ENCODE measurements around the gene AMBRA1.

The AMBRA1 gene

DNA sequence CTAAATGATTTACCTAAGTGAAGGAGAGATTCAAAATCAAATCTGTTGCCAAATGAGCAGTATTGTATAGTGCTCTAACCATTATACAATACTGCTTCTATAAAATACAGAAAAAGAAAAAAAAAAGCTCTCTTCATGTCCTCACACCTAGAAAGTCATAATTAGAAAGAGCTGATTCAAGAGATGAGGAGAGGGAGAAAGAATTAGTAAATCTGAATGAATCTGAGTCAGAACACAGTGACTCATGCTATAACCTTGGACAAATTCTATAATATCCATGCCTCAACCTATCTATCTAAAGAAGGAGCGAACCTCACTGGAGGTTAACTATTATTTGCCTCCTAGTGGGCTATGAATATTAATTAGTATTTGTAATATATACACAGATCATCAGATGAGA, 29.4 kb downstream of the AMBRA1 start:
- no peak for DNase-seq

GRCh38 chr11:46562527-46562926, 31.3 kb downstream of the AMBRA1 start:
- DNase-seq = no peak

- peak; percentile 18 to 33 for DNase-seq
Measured at GRCh38 chr11:46560300-46560991, 33.4 kb downstream of the AMBRA1 start.

DNA sequence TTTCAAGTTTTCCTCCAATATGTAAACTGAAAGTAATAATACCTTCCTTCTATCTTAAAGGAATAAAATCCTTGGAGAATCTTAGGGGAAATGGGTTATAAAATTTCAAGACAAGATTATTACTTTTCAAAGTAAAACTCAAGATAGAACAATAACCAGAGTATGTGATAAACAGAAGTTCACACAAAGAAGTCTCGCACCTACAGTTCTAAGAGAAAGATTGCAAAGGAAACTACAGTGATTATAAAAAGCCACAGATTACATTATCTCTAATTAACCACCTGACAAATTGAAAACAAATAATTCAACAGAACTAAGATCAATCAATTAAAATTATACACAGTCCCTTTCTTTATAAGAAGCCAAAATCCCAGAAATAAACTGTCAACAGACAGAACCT, 34.0 kb downstream of the AMBRA1 start:
- no peak for DNase-seq

- no peak for DNase-seq
Measured at GRCh38 chr11:46557684-46558151, 36.1 kb downstream of the AMBRA1 start.

GRCh38 chr11:46555267-46556054, 38.4 kb downstream of the AMBRA1 start:
- DNase-seq = no peak

DNA sequence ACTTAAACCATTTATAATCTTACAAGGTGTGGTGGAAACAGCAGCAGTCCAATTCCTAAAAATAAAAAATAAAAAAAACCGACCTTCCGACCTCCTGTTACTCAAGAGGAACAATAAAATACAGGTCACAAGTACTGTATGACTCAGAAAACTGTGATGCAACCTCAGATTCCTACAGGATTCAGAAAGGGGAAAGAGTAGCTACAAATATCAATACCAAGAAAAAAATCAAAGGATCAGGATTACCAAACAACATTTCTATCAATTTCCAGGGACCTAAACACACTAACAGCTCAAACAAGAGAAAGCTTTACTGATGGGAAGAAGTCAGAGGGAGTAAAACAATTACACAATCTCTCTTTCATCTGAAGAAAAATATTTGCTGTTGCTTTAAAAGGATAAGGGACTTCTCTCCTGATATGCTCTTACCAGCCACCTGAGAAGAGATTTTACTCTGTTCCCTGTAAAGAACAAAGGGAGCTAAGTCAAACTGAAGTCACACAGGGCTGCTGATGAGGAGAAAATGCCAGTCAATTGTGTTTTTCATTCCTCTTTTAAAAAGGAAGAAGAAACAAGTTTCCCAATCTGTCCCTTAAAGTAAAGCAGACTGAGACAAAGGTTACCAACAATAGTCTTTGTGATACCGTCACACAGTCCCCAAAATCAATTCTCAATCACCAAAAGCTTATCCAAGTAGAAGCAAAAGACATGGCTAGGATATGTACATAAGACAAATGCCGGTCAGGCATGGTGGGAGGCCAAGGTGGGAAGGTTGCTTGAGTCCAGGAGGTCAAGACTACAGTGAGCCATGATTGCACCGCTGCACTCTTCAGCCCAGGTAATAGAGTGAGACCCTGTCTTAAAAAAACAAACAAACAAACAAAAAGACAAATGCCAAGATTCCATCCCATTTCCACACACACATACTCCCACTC, 39.3 kb downstream of the AMBRA1 start:
- DNase-seq = peak; percentile 64 to 66

GRCh38 chr11:46553814-46554212, 40.0 kb downstream of the AMBRA1 start:
- peak in 1 of 2 donors; percentile 24 for DNase-seq

DNA sequence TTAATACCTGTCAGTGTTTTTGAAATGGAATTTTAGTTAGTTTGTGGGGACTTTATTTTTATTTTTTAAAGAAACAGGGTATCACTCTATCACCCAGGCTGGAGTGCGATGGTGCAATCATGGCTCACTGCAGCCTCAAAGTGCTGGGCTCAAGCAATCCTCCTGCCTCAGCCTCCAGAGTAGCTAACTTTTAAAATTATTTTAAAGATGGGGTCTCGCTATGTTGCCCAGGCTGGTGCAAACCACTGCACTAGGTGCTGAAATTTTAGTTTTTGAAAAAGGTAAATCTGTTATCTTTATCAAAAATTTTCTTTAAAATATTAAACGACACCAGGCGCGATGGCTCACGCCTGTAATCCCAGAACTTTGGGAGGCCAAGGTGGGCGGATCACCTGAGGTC, 42.6 kb downstream of the AMBRA1 start:
- DNase-seq = no peak

GRCh38 chr11:46547579-46547978, 46.2 kb downstream of the AMBRA1 start:
- no peak for DNase-seq

- no peak for DNase-seq
Measured at GRCh38 chr11:46543564-46543963, 50.3 kb downstream of the AMBRA1 start.

GRCh38 chr11:46541593-46542371, 52.0 kb downstream of the AMBRA1 start:
- no peak for DNase-seq

GRCh38 chr11:46540807-46541206, 53.0 kb downstream of the AMBRA1 start:
- DNase-seq = no peak

GRCh38 chr11:46537537-46538295, 56.1 kb downstream of the AMBRA1 start:
- DNase-seq = peak; percentile 61 to 67

DNA sequence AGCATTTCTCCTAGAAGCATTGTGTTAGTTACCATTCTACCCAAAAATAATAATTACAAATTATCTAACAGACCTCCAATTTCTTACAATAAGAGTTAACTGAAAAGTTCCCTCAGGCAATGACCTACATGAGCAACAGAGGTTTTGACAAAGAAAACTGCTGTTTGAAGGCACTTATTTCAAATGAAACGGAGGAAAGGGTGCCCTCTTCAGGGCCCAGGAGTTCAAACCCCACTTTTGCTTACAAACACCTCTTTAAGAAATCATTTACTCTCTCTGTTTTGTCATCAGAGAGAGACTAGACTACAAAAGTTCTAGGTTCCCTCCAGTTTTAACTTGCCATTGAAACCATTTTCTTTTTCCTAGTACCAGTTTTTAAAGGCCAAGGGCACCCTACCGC, 56.7 kb downstream of the AMBRA1 start:
- DNase-seq = no peak

GRCh38 chr11:46535688-46536087, 58.1 kb downstream of the AMBRA1 start:
- DNase-seq = no peak

DNA sequence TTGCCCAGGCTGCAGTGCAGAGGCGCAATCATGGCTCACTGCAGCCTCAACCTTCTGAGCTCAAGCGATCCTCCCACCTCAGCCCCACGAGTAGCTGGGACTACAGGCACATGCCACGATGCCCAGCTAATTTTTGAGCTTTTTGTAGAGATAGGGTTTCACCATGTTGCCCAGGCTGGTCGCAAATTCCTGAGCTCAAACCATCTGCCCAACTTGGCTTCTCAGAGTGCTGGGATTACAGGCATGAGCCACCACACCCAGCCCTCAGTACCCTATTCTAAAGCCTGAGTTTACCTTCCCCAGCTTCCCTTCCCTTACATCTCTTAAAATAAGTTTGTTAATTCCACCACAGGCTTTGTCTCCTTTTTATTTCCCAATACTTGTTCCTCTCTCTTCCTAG, 59.1 kb downstream of the AMBRA1 start:
- peak in 1 of 2 donors; percentile 48 for DNase-seq

GRCh38 chr11:46533396-46534100, 60.3 kb downstream of the AMBRA1 start:
- no peak for DNase-seq

DNA sequence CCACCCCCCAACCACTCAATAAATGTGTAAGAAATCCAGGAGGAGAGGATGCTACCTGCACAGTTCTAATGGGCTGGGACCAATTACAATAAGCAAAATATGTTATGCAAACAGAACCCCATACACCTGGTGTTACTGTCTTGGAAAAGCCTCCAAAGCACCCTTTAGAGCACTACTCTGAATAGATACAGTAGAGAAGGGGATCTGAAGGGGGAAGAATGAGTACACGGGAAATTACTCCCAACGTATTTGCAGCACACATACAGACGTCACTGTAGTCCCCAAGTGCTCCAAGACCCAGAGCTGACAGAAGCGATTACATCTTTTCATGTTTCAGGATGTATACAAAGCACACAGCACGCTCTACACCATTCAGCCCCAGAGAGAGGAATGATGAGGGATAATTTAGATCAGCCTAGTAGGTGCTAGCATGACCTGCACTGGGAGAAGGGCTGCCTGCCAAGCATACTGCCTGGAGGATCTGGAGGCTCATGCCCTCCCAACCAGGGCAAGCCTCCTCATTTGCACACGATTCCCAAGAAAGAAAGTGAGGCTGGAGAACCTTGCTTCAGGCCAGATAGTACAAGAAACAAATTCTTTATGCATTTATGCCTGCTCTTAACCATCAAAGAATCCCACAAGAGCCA, 63.8 kb downstream of the AMBRA1 start:
- no peak for DNase-seq

Measured in inflammatory macrophage (primary cell).